H1 (cell line): ENCODE data around the gene KLK12. TPM values are rescaled to one million over a fixed set of nuclear protein-coding genes. Genes with fewer than 3 reads are reported as not detected.

Experiments
- GTF2F1 ChIP-seq: IDR thresholded peaks from 2 replicates; pipeline ENCODE4 v1.6.1; 2012; ENCODE audit warnings: low read depth, low read length, improper control_type of control experiment, borderline replicate concordance
- POLR2AphosphoS5 ChIP-seq: IDR thresholded peaks from 2 replicates; pipeline ENCODE4 v1.6.1; 2011; ENCODE audit warnings: low read depth, low read length
- ZNF274 ChIP-seq: IDR thresholded peaks from 2 replicates; pipeline ENCODE4 v1.7.0; 2012; ENCODE audit warnings: low read length, borderline replicate concordance; ENCODE audit errors: extremely low read depth
- polyA plus RNA-seq, 7 experiments: library from polyadenylated mRNA; depleted of rRNA in 3 of 7; stranded (reverse) in 5 of 7; unstranded in 2 of 7; fragments of >200 nt in 5 of 7; fragments of 200-250 nt in 2 of 7; gene quantifications; 1 replicate in 5 of 7; 2 replicates in 1 of 7; 4 replicates in 1 of 7; pipeline versions ENCODE4 v1.2.1 to v1.2.3, GENCODE V29; 2011 to 2013; ENCODE audit warnings: missing spikeins in 2 of 7, mixed read lengths in 2 of 7
- total RNA-seq: library from RNA; stranded (reverse); fragmentation: NEBNext Ultra II Directional; extraction: Animal tissue kit (Norgen Biotek cat#: 25700); gene quantifications from 2 replicates; pipeline ENCODE4 v1.2.1, GENCODE V29; 2021
- TF ChIP-seq, protein P1 (sequence below): IDR thresholded peaks from 2 replicates; pipeline ENCODE4 v1.6.1; 2011; ENCODE audit warnings: low read length, improper control_type of control experiment

Gene KLK12
- total and polyA plus RNA-seq, 2 of the 8 experiments (the other 6 are each of a cell fraction or from before 2014, with no cell fraction given): 0.24 TPM; not detected in 1

DNA sequence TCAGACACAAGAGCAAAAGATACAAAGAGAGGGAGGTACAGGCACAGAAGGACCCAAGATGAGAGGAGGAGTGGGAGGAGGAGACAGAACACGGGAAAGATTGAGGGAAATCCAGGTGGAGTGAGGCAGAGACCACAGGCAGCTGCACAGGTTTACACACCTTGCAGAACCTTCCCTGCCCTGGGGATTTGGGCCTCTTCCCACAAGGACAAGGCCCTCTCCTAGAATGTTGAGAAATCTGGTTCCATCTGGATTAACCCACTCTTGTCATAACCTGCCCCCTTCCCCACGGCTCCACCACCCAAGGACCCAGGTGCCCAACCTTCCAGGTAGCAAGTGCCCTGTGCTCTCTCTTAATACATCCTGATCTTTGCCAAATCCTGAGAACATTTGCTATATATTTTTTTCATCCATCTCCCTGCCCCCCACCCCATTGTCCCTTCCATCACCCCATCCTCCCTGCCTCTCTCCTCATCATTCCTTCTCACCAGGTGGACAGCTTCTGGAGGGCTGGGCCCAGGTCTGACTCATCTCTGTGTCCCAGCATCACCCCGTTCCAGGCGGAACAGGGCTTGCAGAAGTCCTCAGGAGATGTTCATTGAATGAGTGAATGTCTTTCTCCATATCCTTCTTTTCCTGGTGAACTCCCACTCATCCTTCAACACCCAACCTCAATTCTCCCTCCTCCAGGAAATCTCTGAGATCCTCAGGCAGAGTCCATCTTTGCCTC, 24.6 kb downstream of the KLK12 start (continued):
- TF ChIP-seq POLR2AphosphoS5 (no peak), GTF2F1 (no peak), ZNF274 (no peak)
- TF ChIP-seq, protein P1, sequence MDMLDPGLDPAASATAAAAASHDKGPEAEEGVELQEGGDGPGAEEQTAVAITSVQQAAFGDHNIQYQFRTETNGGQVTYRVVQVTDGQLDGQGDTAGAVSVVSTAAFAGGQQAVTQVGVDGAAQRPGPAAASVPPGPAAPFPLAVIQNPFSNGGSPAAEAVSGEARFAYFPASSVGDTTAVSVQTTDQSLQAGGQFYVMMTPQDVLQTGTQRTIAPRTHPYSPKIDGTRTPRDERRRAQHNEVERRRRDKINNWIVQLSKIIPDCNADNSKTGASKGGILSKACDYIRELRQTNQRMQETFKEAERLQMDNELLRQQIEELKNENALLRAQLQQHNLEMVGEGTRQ: no peak
